Testis (tissue), 2 donors: ENCODE results near the gene PLA2G3.

Experiments used
- POLR2A ChIP-seq: fragments of 450-650 bp; IDR thresholded peaks from one replicate; pipeline ENCODE4 v1.6.1; 2017; ENCODE audit warnings: antibody characterized with exemption, mild to moderate bottlenecking, moderate library complexity
- TF ChIP-seq, protein P1 (sequence below), 3 experiments: fragments of 450-650 bp in 2 of 3; fragments of 200-600 bp in 1 of 3; sonication (generic) in 1 of 3; IDR thresholded peaks; one replicate each; pipeline ENCODE4 v1.5.1; 2016 to 2019; ENCODE audit warnings: antibody characterized with exemption in 3 of 3, mild to moderate bottlenecking in 2 of 3, moderate library complexity in 1 of 3

DNA sequence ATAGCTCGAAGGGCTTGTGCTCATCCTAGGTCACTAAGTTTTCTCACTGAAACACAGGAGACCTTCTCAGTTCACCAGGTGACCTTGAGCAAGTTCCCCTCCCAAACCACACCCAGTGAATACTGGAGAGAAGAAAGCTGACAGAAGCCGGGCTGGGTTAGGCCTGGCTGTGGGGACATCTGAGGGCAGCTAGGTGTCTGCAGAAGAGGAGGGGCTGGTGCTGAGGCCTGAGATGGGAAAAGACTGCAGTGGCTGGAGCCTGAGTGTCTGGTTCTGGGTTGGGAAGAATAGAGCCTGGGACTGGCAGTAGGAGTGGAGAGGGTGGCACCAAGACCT, 18.1 kb downstream of the PLA2G3 start:
- TF ChIP-seq, protein P1, sequence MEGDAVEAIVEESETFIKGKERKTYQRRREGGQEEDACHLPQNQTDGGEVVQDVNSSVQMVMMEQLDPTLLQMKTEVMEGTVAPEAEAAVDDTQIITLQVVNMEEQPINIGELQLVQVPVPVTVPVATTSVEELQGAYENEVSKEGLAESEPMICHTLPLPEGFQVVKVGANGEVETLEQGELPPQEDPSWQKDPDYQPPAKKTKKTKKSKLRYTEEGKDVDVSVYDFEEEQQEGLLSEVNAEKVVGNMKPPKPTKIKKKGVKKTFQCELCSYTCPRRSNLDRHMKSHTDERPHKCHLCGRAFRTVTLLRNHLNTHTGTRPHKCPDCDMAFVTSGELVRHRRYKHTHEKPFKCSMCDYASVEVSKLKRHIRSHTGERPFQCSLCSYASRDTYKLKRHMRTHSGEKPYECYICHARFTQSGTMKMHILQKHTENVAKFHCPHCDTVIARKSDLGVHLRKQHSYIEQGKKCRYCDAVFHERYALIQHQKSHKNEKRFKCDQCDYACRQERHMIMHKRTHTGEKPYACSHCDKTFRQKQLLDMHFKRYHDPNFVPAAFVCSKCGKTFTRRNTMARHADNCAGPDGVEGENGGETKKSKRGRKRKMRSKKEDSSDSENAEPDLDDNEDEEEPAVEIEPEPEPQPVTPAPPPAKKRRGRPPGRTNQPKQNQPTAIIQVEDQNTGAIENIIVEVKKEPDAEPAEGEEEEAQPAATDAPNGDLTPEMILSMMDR (IDR thresholded peaks at IDR 0.05) = no peak
- TF ChIP-seq POLR2A = no peak
